AG10803 (cell line): ENCODE data around the gene CAMK4.

Experiments used
- DNase-seq: peaks from one replicate; pipeline ENCODE4 v3.0.0; 2010; ENCODE audit warnings: low read depth
- H3K4me3 ChIP-seq: 2 replicates; pipeline ENCODE4 v1.5.1; 2011; ENCODE audit warnings: mild to moderate bottlenecking, low read length, control low read depth
- TF ChIP-seq, protein P1 (sequence below): conservative IDR thresholded peaks from 2 replicates; pipeline ENCODE4 v1.5.1; 2011; ENCODE audit warnings: mild to moderate bottlenecking, low read length, control low read depth, inconsistent platforms

Gene CAMK4

DNA sequence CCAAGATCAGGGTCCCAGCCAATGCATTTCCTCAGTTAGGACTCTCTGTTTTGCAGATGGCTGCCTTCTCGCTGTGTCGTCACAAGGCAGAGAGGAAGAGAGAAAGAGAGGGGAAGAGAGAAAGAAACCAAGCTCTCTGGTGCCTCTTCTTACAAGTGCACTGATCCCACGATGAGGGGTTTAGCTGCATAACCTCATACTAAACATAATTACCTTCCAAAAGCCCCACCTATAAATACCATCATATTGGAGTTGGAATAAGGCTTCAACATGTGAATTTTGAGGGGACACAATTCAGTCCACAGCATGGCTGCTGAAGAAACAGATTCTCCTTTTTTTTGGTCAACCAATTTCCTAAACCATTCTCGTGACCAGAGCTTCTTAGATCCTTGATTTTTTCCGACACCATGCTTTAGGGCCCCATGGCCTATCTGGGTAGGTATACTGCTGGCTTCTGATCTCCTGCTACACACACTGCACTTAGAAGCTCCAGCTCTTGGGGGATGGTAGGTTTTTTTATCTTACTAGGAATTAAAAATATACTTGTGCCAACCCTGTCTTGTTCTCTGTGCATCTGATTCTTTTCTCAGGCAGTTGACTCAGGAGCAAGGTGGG, 5.1 kb downstream of the CAMK4 start:
- H3K4me3 ChIP-seq = no peak overlapping the region
- no peak for DNase-seq
- TF ChIP-seq, protein P1, sequence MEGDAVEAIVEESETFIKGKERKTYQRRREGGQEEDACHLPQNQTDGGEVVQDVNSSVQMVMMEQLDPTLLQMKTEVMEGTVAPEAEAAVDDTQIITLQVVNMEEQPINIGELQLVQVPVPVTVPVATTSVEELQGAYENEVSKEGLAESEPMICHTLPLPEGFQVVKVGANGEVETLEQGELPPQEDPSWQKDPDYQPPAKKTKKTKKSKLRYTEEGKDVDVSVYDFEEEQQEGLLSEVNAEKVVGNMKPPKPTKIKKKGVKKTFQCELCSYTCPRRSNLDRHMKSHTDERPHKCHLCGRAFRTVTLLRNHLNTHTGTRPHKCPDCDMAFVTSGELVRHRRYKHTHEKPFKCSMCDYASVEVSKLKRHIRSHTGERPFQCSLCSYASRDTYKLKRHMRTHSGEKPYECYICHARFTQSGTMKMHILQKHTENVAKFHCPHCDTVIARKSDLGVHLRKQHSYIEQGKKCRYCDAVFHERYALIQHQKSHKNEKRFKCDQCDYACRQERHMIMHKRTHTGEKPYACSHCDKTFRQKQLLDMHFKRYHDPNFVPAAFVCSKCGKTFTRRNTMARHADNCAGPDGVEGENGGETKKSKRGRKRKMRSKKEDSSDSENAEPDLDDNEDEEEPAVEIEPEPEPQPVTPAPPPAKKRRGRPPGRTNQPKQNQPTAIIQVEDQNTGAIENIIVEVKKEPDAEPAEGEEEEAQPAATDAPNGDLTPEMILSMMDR = no peak

DNA sequence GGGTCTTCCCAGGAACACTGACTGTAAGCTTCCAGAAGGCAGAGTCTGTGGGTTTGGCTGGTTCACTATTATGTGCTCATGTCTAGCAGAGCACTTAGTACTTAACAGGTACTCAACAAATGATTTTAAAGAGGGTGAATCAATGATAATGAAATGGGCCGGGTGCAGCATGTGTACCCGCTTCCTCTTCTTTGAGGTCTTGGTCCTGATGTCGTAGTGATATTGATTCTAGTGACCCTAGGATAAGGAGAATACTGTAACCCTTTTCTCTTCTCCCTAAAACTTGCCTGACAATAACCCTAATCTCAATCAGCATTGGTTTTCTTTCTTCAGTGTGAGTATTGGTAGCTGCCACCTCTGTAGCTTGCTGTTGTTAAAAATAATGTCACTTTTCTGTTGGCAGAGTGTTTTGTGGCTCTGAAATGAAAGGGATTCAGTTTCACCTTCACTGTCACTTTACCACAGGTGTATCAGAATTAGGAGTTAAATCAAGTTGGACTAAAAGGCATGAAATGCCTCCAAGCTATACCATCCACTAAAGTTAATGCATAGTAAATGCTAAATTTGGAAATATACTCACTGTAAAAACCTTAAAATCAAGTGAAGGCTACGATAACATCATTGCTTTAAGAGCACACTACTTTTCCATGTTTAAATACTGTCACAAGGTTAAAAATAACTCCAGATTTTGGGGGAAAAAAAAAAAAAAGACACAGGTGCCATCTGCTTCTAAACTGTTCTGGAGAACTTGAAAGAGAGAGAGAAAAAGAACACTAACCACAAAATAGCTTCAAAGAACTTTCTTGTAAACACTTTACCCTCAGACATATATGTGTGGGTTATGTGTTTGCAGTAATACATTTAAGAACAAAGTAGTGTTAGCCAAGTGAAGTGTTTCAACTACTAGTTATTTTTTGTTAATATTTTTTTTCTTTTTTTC, 6.0 kb downstream of the CAMK4 start:
- no peak overlapping the region for H3K4me3 ChIP-seq
- TF ChIP-seq, protein P1 = no peak
- no peak for DNase-seq

DNA sequence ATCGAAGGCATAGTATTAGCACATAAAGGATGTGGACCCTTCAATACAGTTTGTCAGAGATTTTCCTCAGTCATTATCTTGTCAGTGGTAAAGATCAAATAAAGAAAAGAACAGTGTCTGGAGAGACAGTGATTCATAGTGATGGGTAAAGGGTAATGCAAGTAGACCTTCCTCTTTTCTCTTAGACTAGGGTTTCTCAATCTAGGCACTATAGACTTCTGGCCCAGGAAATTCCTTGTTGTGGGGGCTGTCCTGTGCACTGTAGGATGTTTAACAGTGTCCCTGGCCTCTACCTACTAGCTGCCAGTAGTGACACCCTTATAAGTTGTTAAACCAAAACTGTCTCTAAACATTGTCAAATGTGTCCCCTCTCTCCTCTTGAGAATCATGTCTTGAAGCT, 6.9 kb downstream of the CAMK4 start:
- no peak overlapping the region for H3K4me3 ChIP-seq
- no peak for DNase-seq

DNA sequence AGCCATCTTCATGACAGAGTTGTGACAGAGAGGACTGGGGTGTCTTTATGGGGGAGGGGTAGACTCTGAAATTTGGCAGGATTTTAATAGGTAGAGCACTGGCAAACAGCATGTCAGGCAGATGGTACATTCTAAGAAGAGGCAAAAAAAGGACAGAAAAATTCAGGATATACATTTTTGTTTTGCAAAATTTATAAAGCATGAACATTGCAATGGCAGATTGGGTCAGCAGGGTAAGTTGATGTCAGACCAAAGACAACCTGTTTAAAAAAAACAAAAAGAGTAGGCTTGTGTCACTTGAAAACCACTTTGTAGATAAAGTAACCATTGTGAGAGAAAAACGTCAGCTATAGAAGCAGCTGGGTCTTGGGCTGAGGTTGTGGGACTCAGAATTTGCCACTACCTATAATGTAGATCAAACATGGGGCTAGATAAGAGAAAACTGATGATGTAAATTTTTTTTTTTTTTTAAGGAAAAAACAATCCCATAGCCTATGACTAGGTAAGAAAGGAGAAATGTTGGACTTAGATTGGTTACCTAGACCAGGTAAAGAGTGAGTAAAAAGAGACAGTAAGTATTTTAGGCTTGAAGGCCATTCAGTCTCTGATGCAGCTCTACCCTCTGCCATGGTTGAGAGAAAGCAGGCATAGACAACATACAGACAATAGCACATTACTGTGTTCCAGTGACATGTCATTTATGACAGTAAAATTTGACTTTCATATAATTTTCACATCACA, 8.3 kb downstream of the CAMK4 start:
- TF ChIP-seq, protein P1 = no peak
- no peak overlapping the region for H3K4me3 ChIP-seq

More for the DNA sequence above, 6.9 kb downstream of the CAMK4 start:
- TF ChIP-seq, protein P1 = no peak

DNA sequence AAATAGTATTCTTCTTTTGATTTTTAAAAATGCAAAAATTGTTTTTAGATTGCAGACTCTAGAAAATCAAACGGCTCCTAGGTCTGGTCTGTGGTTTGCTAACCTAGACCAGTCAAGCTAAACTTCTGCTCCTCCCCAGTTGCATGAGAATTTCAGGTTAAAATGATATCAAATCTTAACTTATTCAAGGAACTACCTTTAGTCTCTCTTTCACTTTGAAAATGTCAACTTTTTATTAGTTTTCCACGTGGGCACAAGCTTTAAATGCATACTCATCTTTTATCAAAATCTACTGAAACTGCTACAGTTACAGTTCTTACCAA, 8.8 kb downstream of the CAMK4 start:
- TF ChIP-seq, protein P1 = no peak

More for the DNA sequence above, 8.3 kb downstream of the CAMK4 start:
- no peak for DNase-seq

DNA sequence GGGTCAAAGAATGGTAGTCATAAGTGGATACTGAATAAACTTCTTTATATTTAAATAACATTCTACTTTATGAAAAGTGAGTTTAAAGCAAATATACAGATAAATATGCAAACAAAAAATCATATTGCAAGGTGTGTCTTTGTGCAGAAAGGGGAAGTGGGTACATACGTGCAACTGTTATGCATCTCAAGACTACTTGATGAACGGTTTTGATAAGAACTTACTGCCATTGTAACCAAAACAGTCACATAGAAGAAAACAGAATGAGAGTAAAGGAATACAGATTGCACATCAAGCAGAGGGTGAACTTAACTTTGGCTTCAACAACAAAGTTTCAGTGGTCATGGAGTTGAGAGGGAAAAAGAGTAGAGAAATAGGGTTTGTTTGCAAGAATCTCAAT, 9.9 kb downstream of the CAMK4 start:
- no peak for DNase-seq
- TF ChIP-seq, protein P1 = no peak
- no peak overlapping the region for H3K4me3 ChIP-seq

More for the DNA sequence above, 8.8 kb downstream of the CAMK4 start:
- H3K4me3 ChIP-seq = no peak overlapping the region
- DNase-seq = no peak
